Tibial nerve (tissue), 4 donors: ENCODE measurements around the gene NBAS.

Source experiments
- CTCF ChIP-seq, 5 experiments: fragments of 200-600 bp in 3 of 5; fragments of 450-650 bp in 2 of 5; sonication (generic) in 3 of 5; IDR thresholded peaks; one replicate each; pipeline ENCODE4 v1.5.1; 2016 to 2019; ENCODE audit warnings: antibody characterized with exemption in 5 of 5, mild to moderate bottlenecking in 3 of 5, moderate library complexity in 2 of 5
- EP300 ChIP-seq, 2 donors: sonication (generic); formaldehyde crosslinking; IDR thresholded peaks; one replicate each; pipeline ENCODE4 v1.6.1; 2017; ENCODE audit warnings: antibody characterized with exemption in 2 of 2, mild to moderate bottlenecking in 1 of 2

GRCh38 chr2:15348636-15349035 lies 212.5 kb downstream of the NBAS start:
- no peak for TF ChIP-seq CTCF (IDR thresholded peaks at IDR 0.05)
- TF ChIP-seq EP300 (IDR thresholded peaks at IDR 0.05), result no peak
